K562 (cell line): ENCODE measurements around the gene OPN5. TPM values are rescaled to one million over a fixed set of nuclear protein-coding genes. Genes with fewer than 3 reads are reported as not detected.
A peak's percentile ranks its signal among the peaks of the same experiment; 100 is the strongest.

Experiments
- ATAC-seq: fragments of 200-7000 bp; cut with Tn5 transposase; 3 replicates; pipeline ENCODE4 v1.9.1; 2020; ENCODE audit warnings: moderate library complexity
- BruUV-seq: library from RNA; stranded (reverse); fragments of 400-500 nt; replicated peaks from 2 replicates; lab custom pipeline; 2021; lab: Mats Ljungman, UMichigan
- CTCF ChIA-PET: fragments of 300-600 bp; formaldehyde crosslinking; extraction: SDS; loops from one replicate; lab custom pipeline; 2021; ENCODE audit warnings: low intra/inter-chr PET ratio; lab: Yijun Ruan, JAX
- POLR2A ChIA-PET: fragments of 300-600, 350-650 bp; sonication (Branson Sonifier 250); formaldehyde crosslinking; extraction: SDS; loops from one replicate; lab custom pipeline; 2021; ENCODE audit warnings: antibody characterized with exemption, inconsistent platforms; lab: Yijun Ruan, JAX
- DNase-seq, 4 experiments: peaks; one replicate each; pipeline versions ENCODE4 v3.0.0 to v3.0.0-alpha.2; 2011 to 2018; ENCODE audit warnings: low spot score in 3 of 4, mixed read lengths in 3 of 4; ENCODE audit errors: extremely low read depth in 1 of 4
- FAIRE-seq: peaks from 2 replicates; lab custom pipeline; 2011; peaks lifted over from hg19 to GRCh38; lab: Jason Lieb, UNC
- H2AFZ ChIP-seq: 2 replicates; pipeline ENCODE4 v1.6.0; 2011; ENCODE audit warnings: low read depth, low read length, control low read depth, inconsistent platforms
- H3K27ac ChIP-seq: fragments of 200-600 bp; 3 replicates; pipeline ENCODE4 v1.8.0; 2011; ENCODE audit warnings: low read depth, mild to moderate bottlenecking, control low read depth, inconsistent platforms, low read length, moderate library complexity, mixed read lengths; ENCODE audit errors: extremely low read depth
- H3K27me3 ChIP-seq, 2 experiments: fragments of 300-600 bp in 1 of 2; 2 replicates in 1 of 2; 3 replicates in 1 of 2; pipeline versions ENCODE4 v1.6.0 to v1.8.0; 2011; ENCODE audit warnings: inconsistent platforms in 2 of 2, low read length in 2 of 2, mild to moderate bottlenecking in 1 of 2, mixed read lengths in 1 of 2, moderate library complexity in 1 of 2; ENCODE audit not compliant: control insufficient read depth in 2 of 2, insufficient read depth in 2 of 2
- H3K36me3 ChIP-seq: fragments of 300-600 bp; 3 replicates; pipeline ENCODE4 v1.8.0; 2011; ENCODE audit warnings: mild to moderate bottlenecking, low read length, inconsistent platforms; ENCODE audit not compliant: control insufficient read depth, insufficient read depth
- H3K4me1 ChIP-seq, 2 experiments: fragments of 200-600 bp in 1 of 2; replicated peaks in 1 of 2; 2 replicates in 1 of 2; 3 replicates in 1 of 2; pipeline versions ENCODE4 v1.5.1 to v1.8.0; 2011; ENCODE audit warnings: inconsistent platforms in 2 of 2, low read length in 2 of 2, mild to moderate bottlenecking in 1 of 2, mixed read lengths in 1 of 2, moderate library complexity in 1 of 2; ENCODE audit not compliant: control insufficient read depth in 2 of 2, insufficient read depth in 2 of 2
- H3K4me2 ChIP-seq: 2 replicates; pipeline ENCODE4 v1.6.1; 2011; ENCODE audit warnings: low read length, control low read depth, inconsistent platforms, mixed read lengths; ENCODE audit not compliant: insufficient read depth
- H3K4me3 ChIP-seq: fragments of 200-600 bp; sonication (generic), shearing (Covaris generic); 2 replicates; pipeline ENCODE4 v1.5.1; 2016; ENCODE audit warnings: control low read depth, inconsistent platforms
- H3K79me2 ChIP-seq: fragments of 200-600 bp; 3 replicates; pipeline ENCODE4 v1.8.0; 2011; ENCODE audit warnings: low read length, inconsistent platforms; ENCODE audit not compliant: control insufficient read depth, insufficient read depth
- H3K9ac ChIP-seq, 2 experiments: 2 replicates each; pipeline versions ENCODE4 v1.6.0 to v1.6.1; 2011; ENCODE audit warnings: low read depth in 2 of 2, low read length in 2 of 2, control low read depth in 1 of 2, inconsistent platforms in 1 of 2, mild to moderate bottlenecking in 1 of 2, mixed read lengths in 1 of 2; ENCODE audit not compliant: insufficient read depth in 1 of 2
- H3K9me1 ChIP-seq: one replicate; pipeline ENCODE4 v1.6.0; 2011; ENCODE audit warnings: inconsistent platforms, mild to moderate bottlenecking, low read length, moderate library complexity; ENCODE audit not compliant: control insufficient read depth, insufficient read depth
- H3K9me3 ChIP-seq: replicated peaks from 2 replicates; pipeline ENCODE4 v1.5.1; 2011; ENCODE audit warnings: low read depth, low read length, inconsistent platforms; ENCODE audit not compliant: control insufficient read depth, insufficient read depth
- H4K20me1 ChIP-seq: replicated peaks from 2 replicates; pipeline ENCODE4 v1.6.1; 2011; ENCODE audit warnings: low read length, inconsistent platforms, mixed read lengths; ENCODE audit not compliant: control insufficient read depth, insufficient read depth
- ETV6 ChIP-seq, 3 experiments: fragments of 150-350 bp in 1 of 3; sonication (generic) in 1 of 3; formaldehyde crosslinking in 1 of 3; IDR thresholded peaks; 2 replicates each; pipeline versions ENCODE4 v1.6.1 to v1.8.0; 2014 to 2022; ENCODE audit warnings: borderline replicate concordance in 2 of 3, low read depth in 2 of 3, antibody characterized with exemption in 1 of 3, low read length in 1 of 3, mild to moderate bottlenecking in 1 of 3, missing genetic modification reagents in 1 of 3
- HBP1 ChIP-seq: fragments of 450-650 bp; formaldehyde crosslinking; IDR thresholded peaks from 2 replicates; pipeline ENCODE4 v1.4.0; 2022; ENCODE audit warnings: missing genetic modification characterization
- MAFG ChIP-seq: fragments of 450-650 bp; conservative IDR thresholded peaks from 2 replicates; pipeline ENCODE4 v1.6.1; 2016; ENCODE audit warnings: missing genetic modification characterization, missing compliant biosample characterization
- ZNF316 ChIP-seq: fragments of 450-650 bp; IDR thresholded peaks from 2 replicates; pipeline ENCODE4 v1.6.1; 2016
- ZNF354B ChIP-seq: fragments of 250-450 bp; sonication (Bioruptor Pico); IDR thresholded peaks from 2 replicates; pipeline ENCODE4 v1.4.0; 2020
- WGBS: fragments of 100-300 bp; shearing (Covaris generic); methylation state at CpG from one replicate; pipeline ENCODE4 v1.1.6; 2016; ENCODE audit warnings: low coverage, mixed read lengths; ENCODE audit not compliant: insufficient coverage; ENCODE audit errors: missing lambda C conversion rate; 5-methylcytosine and 5-hydroxymethylcytosine counted together
- in situ Hi-C: fragments of 300-500 bp; cut with MboI; formaldehyde crosslinking; loops from 4 replicates; pipeline ENCODE4 v1.15.0; 2018; ENCODE audit warnings: inconsistent platforms, mixed read lengths
- intact Hi-C: fragments of 100-400 bp; cut with micrococcal nuclease; formaldehyde crosslinking; loops from 2 replicates; pipeline ENCODE4 v1.14.2; 2022
- polyA plus RNA-seq, 8 experiments: library from polyadenylated mRNA; depleted of rRNA in 4 of 8; stranded (reverse) in 5 of 8; unstranded in 3 of 8; fragments of >200 nt; fragmentation: Nextera tagmentation in 2 of 8; fragmentation: Illumina TruSeq in 1 of 8; extraction: Ambion mirVana in 2 of 8; extraction: Trizol in 1 of 8; gene quantifications; 2 replicates each; pipeline versions ENCODE4 v1.2.1 to v1.2.3, GENCODE V29; 2011 to 2014; ENCODE audit warnings: inconsistent platforms in 1 of 8, missing spikeins in 1 of 8
- total RNA-seq, 7 experiments: library from RNA; depleted of rRNA in 6 of 7; stranded (reverse); fragments of >200 nt in 6 of 7; fragmentation: Illumina TruSeq in 2 of 7; extraction: Trizol in 2 of 7; gene quantifications; 2 replicates each; pipeline versions ENCODE4 v1.2.1 to v1.2.3, GENCODE V29; 2011 to 2021; ENCODE audit warnings: low replicate concordance in 1 of 7

Gene OPN5
- total and polyA plus RNA-seq, 9 of the 15 experiments (the other 6 are each of a cell fraction or from before 2014, with no cell fraction given) = not detected

DNA sequence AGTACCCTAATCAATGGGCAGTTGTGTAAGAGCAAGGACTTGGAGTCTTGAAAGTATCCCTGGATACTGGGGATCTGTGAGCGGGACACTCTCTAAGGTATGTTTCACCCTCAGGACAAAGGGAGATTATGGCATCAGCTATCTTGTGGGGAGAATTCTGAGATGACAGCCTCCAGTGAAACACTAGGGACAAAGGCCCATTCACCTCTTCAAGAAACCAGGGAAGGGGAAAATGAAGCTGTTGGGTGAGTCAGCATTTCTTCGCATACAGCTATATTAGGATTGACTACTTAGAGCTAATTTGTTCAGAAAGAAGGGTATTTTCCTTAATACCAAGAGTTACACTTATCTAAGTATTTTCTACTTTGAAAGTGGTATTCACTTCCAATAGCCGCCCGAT lies 35.9 kb downstream of the OPN5 start:
- H3K4me1 ChIP-seq = no peaks in the 10 kb centered on the region
- H3K9me1 ChIP-seq = no peaks in the 10 kb centered on the region
- no peak overlapping the region for H2AFZ ChIP-seq
- H3K4me3 ChIP-seq = no peak overlapping the region
- DNase-seq (no peak), FAIRE-seq (no peak), ATAC-seq (no peak)
- H3K4me2 ChIP-seq = no peak overlapping the region
- TF ChIP-seq ZNF316 (0 out of 2 replicates have a peak, but pooled peaks have one; percentile 33), ETV6 (IDR thresholded peaks at IDR 0.05; ENCODE audit: borderline replicate concordance in 1 of 2, low read depth in 2 of 2, low read length in 1 of 2) (no peak), ETV6 (CRISPR knock-in tag; IDR thresholded peaks at IDR 0.05; ENCODE audit: borderline replicate concordance) (no peak), MAFG (tag) (peak; percentile 51)
- in situ Hi-C loops (no loop called here), intact Hi-C loops (no loop called here)
- no peaks in the 10 kb centered on the region for H3K36me3 ChIP-seq
- POLR2A ChIA-PET = interaction anchor here (0.7 kb wide), 1 partner anchor 101 kb away, joined by 3 read pairs; no protein-coding TSS in a partner anchor
- CTCF ChIA-PET = no interaction called here
- H3K27ac ChIP-seq = no peak overlapping the region
- no peaks in the 10 kb centered on the region for H3K9me3 ChIP-seq
- WGBS = 3% methylated on average over 4 of the region's 4 CpGs
- no TSS peak for BruUV-seq
- H4K20me1 ChIP-seq = no peaks in the 10 kb centered on the region
- no peak overlapping the region for H3K9ac ChIP-seq
- H3K27me3 ChIP-seq = no peaks in the 10 kb centered on the region
- no peaks in the 10 kb centered on the region for H3K79me2 ChIP-seq

DNA sequence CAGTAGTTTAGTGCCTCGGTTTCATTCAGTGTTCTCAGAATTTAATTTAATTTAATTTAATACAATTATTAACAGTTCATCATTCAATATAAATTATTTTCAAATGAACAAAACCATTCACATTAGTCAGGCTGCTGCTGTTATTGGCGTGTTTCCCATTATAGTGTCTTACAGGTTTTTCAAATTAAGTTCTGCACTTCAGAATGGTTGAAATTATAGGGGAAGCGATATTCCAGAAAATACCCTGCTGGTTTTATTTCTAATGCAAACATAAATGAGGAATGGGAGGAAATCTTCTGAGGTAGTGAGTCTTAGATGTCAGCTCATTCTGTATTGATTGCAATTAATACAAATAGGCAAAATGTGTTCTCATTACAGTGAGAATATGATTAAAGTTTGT lies 37.6 kb downstream of the OPN5 start:
- H3K79me2 ChIP-seq = no peaks in the 10 kb centered on the region
- no peaks in the 10 kb centered on the region for H3K9me1 ChIP-seq
- DNase-seq = no peak
- no peaks in the 10 kb centered on the region for H4K20me1 ChIP-seq
- intact Hi-C loops = no loop called here
- H3K27me3 ChIP-seq = no peaks in the 10 kb centered on the region
- no peak for ATAC-seq
- H3K9ac ChIP-seq = no peak overlapping the region
- no peaks in the 10 kb centered on the region for H3K36me3 ChIP-seq
- no peak overlapping the region for H3K4me2 ChIP-seq
- no TSS peak for BruUV-seq
- H3K4me1 ChIP-seq = no peaks in the 10 kb centered on the region
- 1% methylated on average over 3 of the region's 3 CpGs for WGBS
- H3K4me3 ChIP-seq = no peak overlapping the region
- no peaks in the 10 kb centered on the region for H3K9me3 ChIP-seq
- no peak overlapping the region for H3K27ac ChIP-seq
- TF ChIP-seq ZNF354B (CRISPR knock-in tag) (no peak), HBP1 (CRISPR knock-in tag) (no peak)
- no peak overlapping the region for H2AFZ ChIP-seq
- FAIRE-seq = no peak
- ChIA-PET CTCF (no interaction called here), POLR2A (no interaction called here)
- in situ Hi-C loops = no loop called here
